NT2/D1 (cell line): ENCODE results near the gene FOXO6.

Experiments
- DNase-seq: peaks from one replicate; pipeline ENCODE4 v3.0.0-alpha.2; 2011; ENCODE audit warnings: low read depth, low spot score
- H3K27me3 ChIP-seq: 2 replicates; pipeline ENCODE4 v1.6.0; 2011; ENCODE audit warnings: mild to moderate bottlenecking; ENCODE audit not compliant: insufficient read length, insufficient read depth
- H3K36me3 ChIP-seq: 2 replicates; pipeline ENCODE4 v1.6.1; 2011; ENCODE audit warnings: mild to moderate bottlenecking, low read length, mixed read lengths; ENCODE audit not compliant: insufficient read depth, insufficient read length
- H3K4me1 ChIP-seq: 2 replicates; pipeline ENCODE4 v1.5.1; 2011; ENCODE audit not compliant: insufficient read depth, insufficient read length
- H3K4me3 ChIP-seq: 2 replicates; pipeline ENCODE4 v1.5.1; 2011; ENCODE audit warnings: low read depth; ENCODE audit not compliant: insufficient read length
- H3K9ac ChIP-seq: 2 replicates; pipeline ENCODE4 v1.6.0; 2011; ENCODE audit warnings: low read depth; ENCODE audit not compliant: insufficient read length
- H3K9me3 ChIP-seq: 2 replicates; pipeline ENCODE4 v1.5.1; 2011; ENCODE audit warnings: mild to moderate bottlenecking, low read length; ENCODE audit not compliant: insufficient read depth
- SUZ12 ChIP-seq: IDR thresholded peaks from 2 replicates; pipeline ENCODE4 v1.6.1; 2011; ENCODE audit not compliant: insufficient read length, insufficient read depth; ENCODE audit errors: extremely low read depth
- YY1 ChIP-seq: IDR thresholded peaks from 2 replicates; pipeline ENCODE4 v1.6.1; 2011; ENCODE audit not compliant: insufficient read length, insufficient read depth
- ZNF274 ChIP-seq: IDR thresholded peaks from 2 replicates; pipeline ENCODE4 v1.6.1; 2011; ENCODE audit warnings: mild to moderate bottlenecking, low read depth, low read length

FOXO6 gene

GRCh38 chr1:41370756-41371420 lies 9.7 kb downstream of the FOXO6 start:
- Histone ChIP-seq H3K27me3 (peaks cover 62% of the 10 kb centered on the region), H3K4me1 (peaks cover 45% of the 10 kb centered on the region), H3K9ac (peak overlapping the region; percentile 21), H3K9me3 (no peaks in the 10 kb centered on the region), H3K4me3 (no peak overlapping the region), H3K36me3 (peaks cover 2% of the 10 kb centered on the region)
- TF ChIP-seq YY1: no peak
- TF ChIP-seq SUZ12: no peak
- TF ChIP-seq ZNF274: no peak
- DNase-seq: no peak

- peaks cover 37% of the 10 kb centered on the region for H3K4me1 ChIP-seq
- peak overlapping the region; percentile 15 for H3K4me3 ChIP-seq
- no peaks in the 10 kb centered on the region for H3K9me3 ChIP-seq
- peak overlapping the region; percentile 34 for H3K9ac ChIP-seq
- peaks cover 4% of the 10 kb centered on the region for H3K36me3 ChIP-seq
- H3K27me3 ChIP-seq: peaks cover 59% of the 10 kb centered on the region
- TF ChIP-seq YY1: no peak
- no peak for TF ChIP-seq ZNF274
- TF ChIP-seq SUZ12: no peak
- DNase-seq: peak; percentile 88
These were observed 10.7 kb downstream of the FOXO6 start for GRCh38 chr1:41371630-41372599.

- Histone ChIP-seq H3K9me3 (no peaks in the 10 kb centered on the region), H3K36me3 (peaks cover 10% of the 10 kb centered on the region), H3K27me3 (peaks cover 57% of the 10 kb centered on the region), H3K9ac (no peak overlapping the region), H3K4me3 (no peak overlapping the region), H3K4me1 (peaks cover 33% of the 10 kb centered on the region)
- TF ChIP-seq ZNF274 (no peak), SUZ12 (no peak), YY1 (no peak)
- no peak for DNase-seq
These were observed 11.4 kb downstream of the FOXO6 start for GRCh38 chr1:41372600-41372993.

GRCh38 chr1:41373373-41373772 lies 12.1 kb downstream of the FOXO6 start:
- no peaks in the 10 kb centered on the region for H3K9me3 ChIP-seq
- TF ChIP-seq YY1 (no peak), SUZ12 (no peak), ZNF274 (no peak)
- H3K9ac ChIP-seq: no peak overlapping the region
- no peak for DNase-seq
- H3K27me3 ChIP-seq: peaks cover 55% of the 10 kb centered on the region
- peaks cover 15% of the 10 kb centered on the region for H3K36me3 ChIP-seq
- H3K4me3 ChIP-seq: no peak overlapping the region
- peaks cover 31% of the 10 kb centered on the region for H3K4me1 ChIP-seq

DNA sequence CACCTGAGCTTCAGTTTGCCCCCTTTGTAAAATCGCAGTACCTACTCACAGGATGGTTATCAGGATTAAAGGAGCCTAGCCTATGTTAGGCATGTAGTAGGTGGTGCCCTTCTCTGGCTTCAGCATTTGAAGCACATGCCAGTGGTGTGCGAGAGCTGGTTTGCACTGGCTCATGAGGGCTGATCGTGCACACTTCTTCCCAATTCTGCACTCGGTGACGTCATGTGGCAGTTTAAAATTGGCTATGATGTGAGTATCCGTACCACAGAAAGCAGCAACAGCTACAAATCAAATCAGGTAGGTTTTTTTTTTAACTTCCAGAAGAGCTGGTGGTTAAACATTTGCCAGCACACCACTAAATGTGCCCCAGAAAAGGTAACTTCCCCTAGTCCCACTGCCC lies 13.5 kb downstream of the FOXO6 start:
- TF ChIP-seq SUZ12 (no peak), YY1 (no peak), ZNF274 (no peak)
- Histone ChIP-seq H3K4me1 (peaks cover 23% of the 10 kb centered on the region), H3K4me3 (no peak overlapping the region), H3K27me3 (peaks cover 53% of the 10 kb centered on the region), H3K9ac (no peak overlapping the region), H3K9me3 (no peaks in the 10 kb centered on the region), H3K36me3 (peaks cover 22% of the 10 kb centered on the region)
- DNase-seq: no peak

- TF ChIP-seq YY1: no peak
- TF ChIP-seq SUZ12: no peak
- TF ChIP-seq ZNF274: no peak
These were observed 16.2 kb downstream of the FOXO6 start for GRCh38 chr1:41377397-41377796.

GRCh38 chr1:41378222-41378621 lies 17.0 kb downstream of the FOXO6 start:
- Histone ChIP-seq H3K4me3 (no peak overlapping the region), H3K9me3 (no peaks in the 10 kb centered on the region), H3K27me3 (peaks cover 73% of the 10 kb centered on the region), H3K4me1 (peaks cover 14% of the 10 kb centered on the region), H3K36me3 (peaks cover 22% of the 10 kb centered on the region), H3K9ac (no peak overlapping the region)
- TF ChIP-seq ZNF274: no peak
- no peak for TF ChIP-seq YY1
- TF ChIP-seq SUZ12: no peak
- DNase-seq: no peak

More at GRCh38 chr1:41377397-41377796, 16.2 kb downstream of the FOXO6 start:
- H3K36me3 ChIP-seq: peaks cover 22% of the 10 kb centered on the region
- H3K27me3 ChIP-seq: peaks cover 75% of the 10 kb centered on the region
- H3K4me3 ChIP-seq: no peak overlapping the region
- peaks cover 18% of the 10 kb centered on the region for H3K4me1 ChIP-seq
- peak overlapping the region; percentile 7 for H3K9ac ChIP-seq
- DNase-seq: no peak
- H3K9me3 ChIP-seq: no peaks in the 10 kb centered on the region
